Measurements from ENCODE around the gene SLC5A4.

GRCh38 chr22:32269316-32269715 is 14.2 kb upstream of the SLC5A4 start:
- TF ChIP-seq CTCF (optimal IDR thresholded peaks at IDR 0.05 in 1 of 3, IDR thresholded peaks at IDR 0.05 in 1 of 3, conservative IDR thresholded peaks at IDR 0.05 in 1 of 3; ENCODE audit: extremely low read depth in 1 of 3, insufficient read depth in 2 of 3, low read length in 3 of 3) (no peak), EZH2 (IDR thresholded peaks at IDR 0.05; ENCODE audit: low read length) (no peak)
